Measurements from ENCODE around the gene PRR33.

The PRR33 gene

DNA sequence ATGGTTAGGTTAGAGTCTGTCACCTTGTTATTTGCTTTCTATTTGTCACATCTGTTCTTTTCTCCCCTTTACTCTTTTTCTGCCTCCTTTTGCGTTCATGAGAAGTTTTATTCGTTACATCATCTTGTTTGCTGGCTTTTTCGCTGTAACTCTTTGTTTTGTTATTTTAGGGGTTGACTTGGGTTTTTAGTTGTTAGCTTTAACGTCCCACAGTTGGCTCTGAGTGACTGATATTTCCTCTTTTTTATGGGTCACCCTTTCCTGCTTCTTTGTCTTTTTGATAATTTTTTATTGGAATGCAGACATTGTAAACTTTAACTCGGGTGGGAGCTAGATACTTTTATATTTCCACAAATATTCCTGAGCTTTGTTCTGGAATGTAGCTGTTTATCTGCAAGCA, 14.5 kb upstream of the PRR33 start:
- TF ChIP-seq, protein P1, sequence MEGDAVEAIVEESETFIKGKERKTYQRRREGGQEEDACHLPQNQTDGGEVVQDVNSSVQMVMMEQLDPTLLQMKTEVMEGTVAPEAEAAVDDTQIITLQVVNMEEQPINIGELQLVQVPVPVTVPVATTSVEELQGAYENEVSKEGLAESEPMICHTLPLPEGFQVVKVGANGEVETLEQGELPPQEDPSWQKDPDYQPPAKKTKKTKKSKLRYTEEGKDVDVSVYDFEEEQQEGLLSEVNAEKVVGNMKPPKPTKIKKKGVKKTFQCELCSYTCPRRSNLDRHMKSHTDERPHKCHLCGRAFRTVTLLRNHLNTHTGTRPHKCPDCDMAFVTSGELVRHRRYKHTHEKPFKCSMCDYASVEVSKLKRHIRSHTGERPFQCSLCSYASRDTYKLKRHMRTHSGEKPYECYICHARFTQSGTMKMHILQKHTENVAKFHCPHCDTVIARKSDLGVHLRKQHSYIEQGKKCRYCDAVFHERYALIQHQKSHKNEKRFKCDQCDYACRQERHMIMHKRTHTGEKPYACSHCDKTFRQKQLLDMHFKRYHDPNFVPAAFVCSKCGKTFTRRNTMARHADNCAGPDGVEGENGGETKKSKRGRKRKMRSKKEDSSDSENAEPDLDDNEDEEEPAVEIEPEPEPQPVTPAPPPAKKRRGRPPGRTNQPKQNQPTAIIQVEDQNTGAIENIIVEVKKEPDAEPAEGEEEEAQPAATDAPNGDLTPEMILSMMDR (IDR thresholded peaks at IDR 0.05; ENCODE audit: control insufficient read depth, insufficient read depth, low read depth, low read length, missing control alignments): no peak
- no peak for DNase-seq (ENCODE audit: low read depth)
- H3K4me3 ChIP-seq (ENCODE audit: control insufficient read depth, low read depth, low read length): no peak overlapping the region

GRCh38 chr11:1899686-1900085, 8.0 kb upstream of the PRR33 start:
- H3K4me3 ChIP-seq (ENCODE audit: control insufficient read depth, low read depth, low read length): no peak overlapping the region
- DNase-seq (ENCODE audit: low read depth): no peak
- TF ChIP-seq, protein P1 (IDR thresholded peaks at IDR 0.05; ENCODE audit: control insufficient read depth, insufficient read depth, low read depth, low read length, missing control alignments): no peak

- DNase-seq (ENCODE audit: low read depth): no peak
- TF ChIP-seq, protein P1 (IDR thresholded peaks at IDR 0.05; ENCODE audit: control insufficient read depth, insufficient read depth, low read depth, low read length, missing control alignments): no peak
- H3K4me3 ChIP-seq (ENCODE audit: control insufficient read depth, low read depth, low read length): no peak overlapping the region
Observed at GRCh38 chr11:1899090-1899489, 7.4 kb upstream of the PRR33 start.

- TF ChIP-seq, protein P1 (IDR thresholded peaks at IDR 0.05; ENCODE audit: control insufficient read depth, insufficient read depth, low read depth, low read length, missing control alignments): no peak
- DNase-seq (ENCODE audit: low read depth): no peak
- no peak overlapping the region for H3K4me3 ChIP-seq (ENCODE audit: control insufficient read depth, low read depth, low read length)
Observed at GRCh38 chr11:1896923-1897322, 5.2 kb upstream of the PRR33 start.

GRCh38 chr11:1896468-1896867, 4.8 kb upstream of the PRR33 start:
- no peak overlapping the region for H3K4me3 ChIP-seq (ENCODE audit: control insufficient read depth, low read depth, low read length)
- TF ChIP-seq, protein P1 (IDR thresholded peaks at IDR 0.05; ENCODE audit: control insufficient read depth, insufficient read depth, low read depth, low read length, missing control alignments): no peak
- no peak for DNase-seq (ENCODE audit: low read depth)

DNA sequence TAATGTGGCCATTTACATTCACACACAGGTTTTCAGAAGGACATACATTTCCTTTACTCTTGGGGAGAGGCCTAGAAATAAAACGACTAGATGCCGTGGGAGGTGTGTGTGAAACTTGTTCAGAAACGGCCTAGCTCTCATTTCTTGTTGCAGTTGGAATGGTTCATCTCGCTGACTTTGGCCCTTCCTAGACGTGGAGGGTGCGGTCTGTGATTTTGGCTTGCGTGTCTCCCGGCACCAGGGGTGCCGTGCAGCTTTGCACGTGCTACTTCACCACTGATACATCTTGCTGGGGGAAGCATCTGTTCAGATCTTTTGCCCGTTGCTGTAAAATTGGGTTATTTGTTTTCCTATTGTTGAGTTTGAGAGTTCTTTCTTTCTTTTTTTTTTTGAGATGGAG, 3.1 kb upstream of the PRR33 start:
- no peak for DNase-seq (ENCODE audit: low read depth)
- H3K4me3 ChIP-seq (ENCODE audit: control insufficient read depth, low read depth, low read length): no peak overlapping the region
- TF ChIP-seq, protein P1 (IDR thresholded peaks at IDR 0.05; ENCODE audit: control insufficient read depth, insufficient read depth, low read depth, low read length, missing control alignments): no peak
